ENCODE results near the gene TBX21.

The TBX21 gene

DNA sequence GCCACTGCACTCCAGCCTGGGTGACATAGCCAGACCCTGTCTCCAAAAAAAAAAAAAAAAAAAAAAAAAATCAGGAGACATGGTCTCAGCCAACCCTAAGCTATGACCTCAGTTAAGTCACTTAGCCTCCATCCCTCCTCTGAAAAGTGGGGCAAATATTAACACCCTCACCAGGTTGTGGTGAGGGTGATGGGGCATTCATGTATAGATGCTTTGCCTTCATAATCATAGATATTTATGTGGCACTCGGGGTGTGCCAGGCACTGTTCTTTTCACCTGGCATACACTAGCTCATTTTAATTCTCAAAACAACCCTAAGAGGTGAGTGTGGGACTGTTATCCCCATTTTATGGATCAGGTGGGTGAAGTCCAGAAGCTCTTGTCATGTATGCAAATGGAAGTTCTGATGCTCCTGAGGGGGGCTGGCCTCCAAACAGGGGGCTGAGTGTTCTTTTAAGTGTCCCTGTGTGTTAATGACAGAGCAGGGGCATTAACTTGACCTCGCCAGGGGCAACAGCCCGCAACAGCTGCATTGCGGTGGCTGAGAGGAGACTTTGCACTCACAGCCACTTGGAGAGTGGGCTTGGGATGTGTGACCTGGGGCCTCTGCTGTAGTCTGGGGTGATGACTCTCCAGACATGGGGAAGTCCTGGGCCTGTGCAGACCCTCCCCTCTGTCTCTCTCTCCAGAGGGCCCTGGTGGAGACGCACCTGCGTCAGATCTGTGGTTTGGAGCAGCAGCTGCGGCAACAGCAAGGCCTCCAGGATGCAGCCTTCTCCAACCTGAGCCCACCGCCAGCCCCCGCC is 34.9 kb upstream of the TBX21 start:
- no peak for DNase-seq

DNA sequence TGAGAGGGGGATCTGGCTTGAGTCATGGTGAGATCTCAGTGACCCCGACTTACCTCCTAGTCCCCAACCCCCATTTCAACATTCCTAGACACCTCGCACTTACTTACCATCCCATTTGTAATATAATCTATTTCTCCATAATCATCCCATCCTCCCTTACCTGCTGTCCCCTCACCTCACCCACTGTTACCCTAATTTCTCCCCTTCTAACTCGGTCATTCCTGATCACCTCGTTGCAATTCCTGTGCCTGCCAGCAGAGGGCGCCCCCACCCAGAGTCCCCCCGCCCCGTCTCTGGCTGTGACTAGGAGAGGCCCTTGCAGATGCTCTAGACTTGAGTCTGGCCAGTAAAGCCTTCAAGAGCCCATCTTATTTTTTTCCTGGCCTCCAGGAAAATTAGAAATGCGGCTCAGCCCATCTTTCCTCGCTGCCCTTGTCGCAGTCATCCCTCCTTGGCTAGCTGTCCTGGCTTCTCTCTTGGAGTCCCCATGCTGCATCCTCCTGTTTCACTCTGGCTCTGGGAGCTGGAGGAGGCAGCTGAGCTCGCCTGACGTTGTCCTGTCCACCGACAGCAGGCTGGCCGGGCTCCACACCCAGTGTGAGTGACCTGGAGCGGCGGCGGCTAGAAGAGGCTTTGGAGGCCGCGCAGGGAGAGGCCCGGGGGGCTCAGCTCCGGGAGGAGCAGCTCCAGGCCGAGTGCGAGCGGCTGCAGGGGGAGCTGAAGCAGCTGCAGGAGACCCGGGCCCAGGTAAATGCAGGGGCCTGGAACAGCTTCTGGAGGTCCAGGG is 34.1 kb upstream of the TBX21 start:
- DNase-seq, result peak; percentile 9 to 26

DNA sequence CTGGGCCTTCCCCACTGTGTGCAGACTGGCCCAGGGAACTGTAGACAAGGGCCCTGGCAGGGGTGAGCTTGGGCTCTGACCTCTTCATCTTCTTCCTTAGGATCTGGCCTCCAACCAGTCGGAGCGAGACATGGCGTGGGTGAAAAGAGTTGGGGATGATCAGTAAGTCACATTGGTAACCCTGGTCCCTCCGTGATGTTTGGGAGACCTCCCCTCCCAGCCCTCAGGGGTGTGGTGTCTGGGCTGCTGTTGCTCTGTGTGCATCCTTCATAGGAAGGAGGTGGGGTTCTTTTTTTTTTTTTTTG is 33.5 kb upstream of the TBX21 start:
- DNase-seq, result no peak

DNA sequence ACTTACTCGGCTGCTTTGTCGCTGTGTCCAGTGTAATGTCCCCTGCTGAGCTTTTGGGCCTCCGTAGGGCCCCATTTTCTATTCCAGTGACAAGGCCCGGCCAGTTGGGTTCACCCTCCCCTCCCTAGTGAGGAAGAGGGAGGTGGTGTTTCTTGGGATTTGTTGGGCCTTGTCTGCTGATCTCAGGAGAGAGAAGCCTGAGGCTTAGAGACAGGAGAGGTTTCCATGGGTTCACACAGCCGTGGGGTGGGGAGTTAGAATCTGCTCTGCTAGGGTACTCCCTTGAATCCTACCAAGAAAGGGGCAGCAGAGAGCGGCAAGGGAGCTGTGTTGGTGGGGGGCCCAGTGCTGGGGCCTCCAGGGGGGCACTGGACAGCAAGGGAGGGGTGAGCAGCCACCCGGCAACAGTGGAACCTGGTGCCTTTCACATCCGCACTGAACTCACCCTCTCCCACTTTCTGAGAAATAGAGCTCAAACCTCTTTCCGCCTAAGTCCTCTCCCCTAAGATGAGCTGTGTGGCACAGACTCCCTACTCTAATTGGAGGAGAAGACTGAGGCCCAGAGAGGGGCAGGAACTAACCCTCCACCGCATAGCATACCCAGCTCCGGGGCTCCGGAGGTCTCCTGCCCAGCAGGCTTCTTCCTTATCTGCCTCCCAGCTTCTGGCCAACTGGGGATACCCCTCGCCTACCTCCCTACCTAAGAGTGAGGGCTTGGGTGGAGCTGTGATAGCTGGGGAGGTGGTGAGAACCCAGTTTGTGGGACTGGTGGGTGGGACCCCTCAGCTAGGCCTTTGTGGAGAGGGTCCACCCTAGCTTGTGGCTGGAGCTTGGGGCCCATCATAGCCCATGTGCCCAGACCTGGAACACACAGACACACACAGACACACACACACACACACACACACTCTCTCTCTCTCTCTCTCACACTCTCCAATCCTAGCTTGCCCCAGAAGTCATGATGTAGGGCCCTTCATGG is 32.3 kb upstream of the TBX21 start:
- DNase-seq, result no peak

DNA sequence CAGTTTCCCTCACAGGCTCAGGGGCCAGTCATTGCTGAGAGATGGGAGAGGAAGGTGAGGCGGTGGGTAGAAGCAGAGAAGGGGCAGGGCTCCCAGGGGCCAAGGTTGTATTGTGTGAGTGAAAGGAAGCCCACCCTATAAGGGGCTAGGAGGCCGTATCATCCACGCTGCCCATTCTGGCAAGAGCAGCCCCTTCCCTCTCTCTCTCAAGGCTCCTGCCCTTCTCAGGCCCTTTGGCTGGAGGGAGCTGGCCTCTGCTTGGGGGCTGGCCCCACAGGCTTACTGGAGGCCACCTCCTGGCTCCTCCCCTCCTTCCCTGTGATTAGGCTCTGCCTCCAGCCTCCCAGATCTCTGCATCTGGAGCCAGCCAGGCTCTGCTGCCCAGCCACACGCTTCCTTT is 31.4 kb upstream of the TBX21 start:
- DNase-seq, result no peak

- no peak for DNase-seq
Observed at GRCh38 chr17:47702391-47702995, 30.5 kb upstream of the TBX21 start.

DNA sequence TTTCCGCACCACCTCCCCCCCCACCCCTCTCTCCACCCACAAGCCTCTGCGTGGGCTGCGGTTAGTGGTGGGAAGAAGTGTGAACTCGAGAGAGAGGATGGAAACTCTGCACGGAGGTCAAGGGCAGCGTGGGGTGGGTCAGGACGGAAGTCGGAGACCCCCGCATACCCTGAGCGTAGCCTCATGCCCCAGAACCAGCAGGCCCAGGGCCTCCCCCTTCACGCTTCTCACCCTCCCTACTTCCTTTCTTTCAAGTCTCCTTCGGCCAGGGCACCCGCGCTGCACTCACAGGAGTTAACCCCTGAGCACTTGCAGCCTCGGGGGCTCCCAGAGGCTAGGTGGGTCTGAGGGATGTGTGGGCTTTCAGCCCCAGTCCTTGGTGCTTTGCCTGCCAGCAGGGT is 29.8 kb upstream of the TBX21 start:
- DNase-seq, result no peak

DNA sequence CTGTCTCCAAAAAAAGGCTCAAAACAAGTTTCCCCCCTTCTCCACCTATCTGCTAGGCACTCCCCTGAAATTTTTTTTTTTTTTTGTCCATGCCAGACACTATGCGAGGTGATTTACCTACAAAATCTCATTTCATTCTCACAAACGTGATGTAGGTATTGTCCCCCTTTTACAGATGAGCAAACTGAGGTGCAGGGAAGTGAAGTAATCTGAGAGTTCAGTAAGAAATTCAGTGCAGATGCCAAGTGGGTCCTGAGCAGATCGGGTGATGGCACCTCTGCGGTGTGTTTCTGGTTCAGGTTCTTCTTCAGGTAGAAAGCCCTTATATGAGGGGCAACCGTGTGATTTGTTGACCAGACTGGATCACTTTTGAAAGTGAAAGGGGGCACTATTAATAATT is 29.4 kb upstream of the TBX21 start:
- no peak for DNase-seq

DNA sequence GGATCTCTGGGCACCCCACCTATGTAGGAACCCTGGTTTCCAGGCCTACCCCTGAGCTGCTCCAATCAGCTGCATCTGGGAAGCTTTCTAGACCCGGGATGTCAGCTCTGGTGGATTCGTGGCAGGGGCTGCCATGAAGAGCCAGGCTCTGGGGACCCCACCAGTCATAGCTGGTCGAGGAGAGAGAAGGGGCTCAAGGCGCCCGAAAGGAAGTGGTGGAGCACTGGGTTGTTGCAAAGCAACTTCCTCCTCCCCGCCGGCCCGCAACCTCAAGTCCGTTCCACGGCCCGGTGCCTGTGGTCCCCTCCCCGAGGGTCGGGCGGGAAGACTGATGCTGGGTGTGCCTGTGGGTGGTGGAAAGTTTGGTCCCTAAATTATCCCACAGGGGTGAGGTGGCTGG is 28.9 kb upstream of the TBX21 start:
- DNase-seq, result no peak

- DNase-seq, result no peak
Observed at GRCh38 chr17:47704736-47705135, 28.3 kb upstream of the TBX21 start.

GRCh38 chr17:47705536-47706530 is 27.2 kb upstream of the TBX21 start:
- DNase-seq, result no peak

DNA sequence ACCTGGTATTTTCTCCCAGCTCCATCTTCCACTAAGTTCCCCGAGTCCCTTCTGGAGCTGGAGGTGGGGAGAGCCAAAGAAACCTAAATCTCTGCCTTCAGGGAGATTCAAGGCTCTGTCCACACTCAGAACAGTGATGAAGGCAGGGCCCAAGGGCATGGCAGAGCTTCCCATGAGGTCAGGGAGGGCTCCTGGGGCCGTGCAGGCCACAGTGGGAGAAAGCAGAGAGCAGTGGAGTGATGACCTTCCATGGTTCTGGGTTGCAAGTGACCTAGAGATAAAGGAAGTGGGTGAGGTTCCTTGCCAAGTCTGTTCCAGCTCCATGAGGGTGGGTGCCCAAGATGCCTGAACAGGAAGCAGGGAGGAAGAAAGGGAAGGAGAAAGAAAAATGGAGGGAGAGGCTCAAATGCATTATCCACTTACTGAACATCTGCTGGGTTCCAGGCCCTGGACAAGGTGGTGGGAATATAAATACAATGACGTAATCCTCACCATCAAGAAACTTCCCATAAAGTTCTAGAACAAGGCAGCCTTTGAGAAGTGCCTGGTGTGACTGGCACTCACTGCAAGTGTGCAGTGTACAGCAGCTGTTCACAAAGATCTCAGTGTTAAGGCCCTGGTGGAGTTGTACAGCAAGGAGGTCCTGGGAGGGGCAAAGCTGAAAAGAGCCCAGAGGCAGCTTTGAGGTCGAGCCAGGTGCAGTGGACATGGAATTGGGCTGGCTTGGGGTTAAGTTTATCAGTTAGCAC is 25.8 kb upstream of the TBX21 start:
- no peak for DNase-seq

GRCh38 chr17:47707884-47708283 is 25.2 kb upstream of the TBX21 start:
- DNase-seq, result no peak

GRCh38 chr17:47708312-47708863 is 24.6 kb upstream of the TBX21 start:
- no peak for DNase-seq

DNA sequence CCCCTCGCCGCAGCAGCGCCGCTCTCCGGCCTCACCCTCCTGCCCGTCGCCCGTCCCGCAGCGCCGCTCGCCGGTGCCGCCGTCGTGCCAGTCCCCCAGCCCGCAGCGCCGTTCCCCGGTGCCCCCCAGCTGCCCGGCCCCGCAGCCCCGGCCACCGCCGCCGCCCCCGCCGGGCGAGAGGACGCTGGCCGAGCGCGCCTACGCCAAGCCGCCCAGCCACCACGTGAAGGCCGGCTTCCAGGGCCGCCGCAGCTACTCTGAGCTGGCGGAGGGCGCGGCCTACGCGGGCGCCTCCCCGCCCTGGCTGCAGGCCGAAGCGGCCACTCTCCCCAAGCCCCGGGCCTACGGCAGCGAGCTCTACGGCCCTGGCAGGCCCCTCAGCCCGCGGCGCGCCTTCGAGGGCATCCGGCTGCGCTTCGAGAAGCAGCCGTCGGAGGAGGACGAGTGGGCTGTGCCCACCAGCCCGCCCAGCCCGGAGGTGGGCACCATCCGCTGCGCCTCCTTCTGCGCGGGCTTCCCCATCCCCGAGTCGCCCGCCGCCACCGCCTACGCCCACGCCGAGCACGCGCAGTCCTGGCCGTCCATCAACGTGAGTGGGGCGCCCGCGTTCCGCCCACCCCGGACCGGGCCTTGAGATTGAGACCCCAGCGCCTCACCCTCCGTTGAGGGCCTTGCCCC is 24.0 kb upstream of the TBX21 start:
- no peak for DNase-seq

GRCh38 chr17:47709594-47709993 is 23.4 kb upstream of the TBX21 start:
- no peak for DNase-seq

GRCh38 chr17:47711366-47712099 is 21.5 kb upstream of the TBX21 start:
- no peak for DNase-seq

GRCh38 chr17:47712330-47713023 is 20.6 kb upstream of the TBX21 start:
- no peak for DNase-seq

Data from SHP77 (cell line).